ENCODE measurements around the gene PLG.

DNA sequence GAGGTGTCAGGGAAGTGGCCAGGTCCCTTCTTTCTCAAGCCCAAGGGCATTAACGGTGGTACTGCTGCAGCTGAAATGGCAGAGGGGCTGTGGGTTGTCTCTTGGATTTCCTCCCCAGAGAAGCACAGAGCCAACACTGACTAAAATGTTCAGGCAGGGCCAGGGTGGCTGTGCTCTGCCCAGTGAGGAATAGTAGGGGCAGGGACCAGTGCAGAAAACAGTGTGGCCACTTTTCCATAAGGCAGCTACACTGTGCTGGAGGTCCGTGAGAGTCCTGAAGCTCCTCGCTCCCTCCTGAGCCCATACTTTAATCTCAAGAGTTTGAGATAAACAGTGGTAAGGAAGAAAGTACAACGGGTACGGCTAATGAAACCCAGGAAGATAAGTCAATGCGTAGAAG lies 42.5 kb upstream of the PLG start:
- TF ChIP-seq, protein P1, sequence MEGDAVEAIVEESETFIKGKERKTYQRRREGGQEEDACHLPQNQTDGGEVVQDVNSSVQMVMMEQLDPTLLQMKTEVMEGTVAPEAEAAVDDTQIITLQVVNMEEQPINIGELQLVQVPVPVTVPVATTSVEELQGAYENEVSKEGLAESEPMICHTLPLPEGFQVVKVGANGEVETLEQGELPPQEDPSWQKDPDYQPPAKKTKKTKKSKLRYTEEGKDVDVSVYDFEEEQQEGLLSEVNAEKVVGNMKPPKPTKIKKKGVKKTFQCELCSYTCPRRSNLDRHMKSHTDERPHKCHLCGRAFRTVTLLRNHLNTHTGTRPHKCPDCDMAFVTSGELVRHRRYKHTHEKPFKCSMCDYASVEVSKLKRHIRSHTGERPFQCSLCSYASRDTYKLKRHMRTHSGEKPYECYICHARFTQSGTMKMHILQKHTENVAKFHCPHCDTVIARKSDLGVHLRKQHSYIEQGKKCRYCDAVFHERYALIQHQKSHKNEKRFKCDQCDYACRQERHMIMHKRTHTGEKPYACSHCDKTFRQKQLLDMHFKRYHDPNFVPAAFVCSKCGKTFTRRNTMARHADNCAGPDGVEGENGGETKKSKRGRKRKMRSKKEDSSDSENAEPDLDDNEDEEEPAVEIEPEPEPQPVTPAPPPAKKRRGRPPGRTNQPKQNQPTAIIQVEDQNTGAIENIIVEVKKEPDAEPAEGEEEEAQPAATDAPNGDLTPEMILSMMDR (IDR thresholded peaks at IDR 0.05), result no peak
- TF ChIP-seq POLR2A (IDR thresholded peaks at IDR 0.05), result no peak
